ENCODE measurements around the gene KMT5B. TPM values are rescaled to one million over a fixed set of nuclear protein-coding genes. Genes with fewer than 3 reads are reported as not detected.

The KMT5B gene
- total RNA-seq, 2 donors from 2014 or later: 30.0 to 32.2 TPM

DNA sequence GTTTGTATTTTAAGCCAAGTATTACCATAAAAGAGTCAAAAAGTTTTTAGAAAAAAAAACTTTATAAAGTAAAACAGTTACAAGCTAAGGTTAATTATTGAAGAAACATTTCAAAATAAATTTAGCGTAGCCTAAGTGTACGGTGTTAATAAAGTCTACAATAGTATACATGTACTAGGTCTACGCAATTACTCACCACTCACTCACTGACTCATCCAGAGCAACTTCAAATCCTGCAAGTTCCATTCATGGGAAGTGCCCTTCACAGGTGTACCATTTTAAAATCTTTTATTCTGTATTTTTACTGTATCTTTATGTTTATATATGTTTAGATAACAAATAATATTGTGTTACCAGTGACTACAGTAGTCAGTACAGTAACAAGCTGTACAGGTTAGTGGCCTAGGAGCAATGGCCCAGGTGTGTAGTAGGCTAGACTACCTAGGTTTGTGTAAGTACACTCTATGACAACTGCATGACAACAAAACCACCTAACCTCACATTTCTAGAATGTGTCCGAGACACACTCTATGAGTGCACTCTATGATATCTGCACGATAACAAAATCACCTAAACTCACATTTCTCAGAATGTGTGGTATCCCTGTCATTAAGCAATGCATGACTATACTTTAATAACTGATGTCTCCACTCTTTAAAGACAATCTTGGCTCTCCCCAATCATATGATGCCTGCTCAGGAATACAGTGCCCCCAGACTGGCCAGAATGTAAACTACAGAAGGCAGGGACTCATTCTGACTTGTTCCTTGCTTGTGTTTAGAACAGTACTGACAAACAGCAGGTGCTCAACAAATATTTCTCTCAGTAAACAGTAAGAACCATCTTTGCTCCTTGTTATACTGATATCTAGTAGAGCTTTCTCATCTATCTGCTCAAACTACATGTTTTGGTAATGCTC is 21.2 kb downstream of the KMT5B start:
- WGBS, 2 donors: 66% methylated on average over 5 of the region's 5 CpGs
- H3K9me3 ChIP-seq: no peaks in the 10 kb centered on the region
- TF ChIP-seq, protein P1, sequence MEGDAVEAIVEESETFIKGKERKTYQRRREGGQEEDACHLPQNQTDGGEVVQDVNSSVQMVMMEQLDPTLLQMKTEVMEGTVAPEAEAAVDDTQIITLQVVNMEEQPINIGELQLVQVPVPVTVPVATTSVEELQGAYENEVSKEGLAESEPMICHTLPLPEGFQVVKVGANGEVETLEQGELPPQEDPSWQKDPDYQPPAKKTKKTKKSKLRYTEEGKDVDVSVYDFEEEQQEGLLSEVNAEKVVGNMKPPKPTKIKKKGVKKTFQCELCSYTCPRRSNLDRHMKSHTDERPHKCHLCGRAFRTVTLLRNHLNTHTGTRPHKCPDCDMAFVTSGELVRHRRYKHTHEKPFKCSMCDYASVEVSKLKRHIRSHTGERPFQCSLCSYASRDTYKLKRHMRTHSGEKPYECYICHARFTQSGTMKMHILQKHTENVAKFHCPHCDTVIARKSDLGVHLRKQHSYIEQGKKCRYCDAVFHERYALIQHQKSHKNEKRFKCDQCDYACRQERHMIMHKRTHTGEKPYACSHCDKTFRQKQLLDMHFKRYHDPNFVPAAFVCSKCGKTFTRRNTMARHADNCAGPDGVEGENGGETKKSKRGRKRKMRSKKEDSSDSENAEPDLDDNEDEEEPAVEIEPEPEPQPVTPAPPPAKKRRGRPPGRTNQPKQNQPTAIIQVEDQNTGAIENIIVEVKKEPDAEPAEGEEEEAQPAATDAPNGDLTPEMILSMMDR (IDR thresholded peaks at IDR 0.05): no peak
- TF ChIP-seq POLR2A (IDR thresholded peaks at IDR 0.05): no peak
- peaks cover 41% of the 10 kb centered on the region for H3K4me1 ChIP-seq
- DNase-seq (no peak), ATAC-seq (peak; percentile 40)
- intact Hi-C loops (cut with DNase I): no loop called here
- peak overlapping the region in 1 of 4 donors; percentile 32 for H3K27ac ChIP-seq
- H3K36me3 ChIP-seq (replicated peaks in 1 of 2; ENCODE audit: insufficient read depth in 1 of 2, low read depth in 2 of 2): no peaks in the 10 kb centered on the region
- no peak overlapping the region for H3K4me3 ChIP-seq
- H3K27me3 ChIP-seq: no peaks in the 10 kb centered on the region

DNA sequence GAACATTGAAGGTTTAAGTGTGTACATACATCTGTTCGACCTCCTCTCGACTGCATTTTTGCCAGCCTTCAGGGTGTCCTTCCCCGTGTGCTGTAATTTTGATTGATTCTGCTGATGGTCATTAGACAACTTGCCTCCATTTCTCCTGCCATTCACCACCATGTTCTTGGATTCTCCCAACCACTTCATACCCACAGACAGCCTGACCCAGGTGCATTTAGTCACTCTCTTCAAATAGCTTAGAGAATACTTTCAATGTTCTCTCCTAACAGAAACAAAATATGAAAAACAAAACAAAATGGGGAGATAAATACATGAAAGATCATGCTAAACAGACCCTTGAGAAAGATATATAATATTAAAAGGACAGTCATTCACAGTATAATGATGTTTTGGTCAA is 23.2 kb downstream of the KMT5B start:
- ATAC-seq: no peak
- peaks cover 26% of the 10 kb centered on the region for H3K4me1 ChIP-seq
- no peaks in the 10 kb centered on the region for H3K27me3 ChIP-seq
- WGBS, 2 donors: 55 to 71% methylated on average over 3 of the region's 3 CpGs
- intact Hi-C loops (cut with DNase I): no loop called here
- no peak for TF ChIP-seq POLR2A (IDR thresholded peaks at IDR 0.05)
- TF ChIP-seq, protein P1 (IDR thresholded peaks at IDR 0.05): no peak
- no peaks in the 10 kb centered on the region for H3K9me3 ChIP-seq
- no peak overlapping the region for H3K4me3 ChIP-seq
- DNase-seq: no peak
- peaks cover 0 to 4% of the 10 kb centered on the region in 2 donors for H3K36me3 ChIP-seq (replicated peaks in 1 of 2; ENCODE audit: insufficient read depth in 1 of 2, low read depth in 2 of 2)
- H3K27ac ChIP-seq: no peak overlapping the region

DNA sequence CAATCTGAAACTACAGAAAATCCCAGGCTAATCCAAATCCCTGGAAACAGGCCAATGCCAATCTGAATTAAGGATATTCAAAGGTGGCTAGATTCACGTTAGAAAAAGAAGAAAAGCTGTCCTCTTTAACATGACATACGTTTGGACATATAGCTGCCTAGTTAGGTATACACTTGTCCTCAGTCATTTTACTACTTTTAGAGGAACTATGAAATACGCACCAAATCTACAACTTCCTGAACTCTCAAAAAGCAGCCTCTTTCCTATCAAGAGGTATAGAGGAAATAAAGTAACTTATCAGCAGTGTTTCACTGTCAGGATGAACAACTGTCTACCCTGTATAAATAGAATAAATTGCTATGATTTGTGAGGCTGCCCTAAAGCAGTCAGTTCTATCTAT is 24.0 kb downstream of the KMT5B start:
- intact Hi-C loops (cut with DNase I): no loop called here
- Histone ChIP-seq H3K4me3 (no peak overlapping the region), H3K36me3 (replicated peaks in 1 of 2; ENCODE audit: insufficient read depth in 1 of 2, low read depth in 2 of 2) (peaks cover 0 to 9% of the 10 kb centered on the region in 2 donors), H3K9me3 (no peaks in the 10 kb centered on the region), H3K4me1 (peaks cover 26% of the 10 kb centered on the region), H3K27ac (no peak overlapping the region), H3K27me3 (no peaks in the 10 kb centered on the region)
- ATAC-seq (no peak), DNase-seq (no peak)
- TF ChIP-seq POLR2A (IDR thresholded peaks at IDR 0.05): no peak
- TF ChIP-seq, protein P1 (IDR thresholded peaks at IDR 0.05): no peak
- WGBS, 2 donors: 66 to 67% methylated on average over 3 of the region's 3 CpGs

DNA sequence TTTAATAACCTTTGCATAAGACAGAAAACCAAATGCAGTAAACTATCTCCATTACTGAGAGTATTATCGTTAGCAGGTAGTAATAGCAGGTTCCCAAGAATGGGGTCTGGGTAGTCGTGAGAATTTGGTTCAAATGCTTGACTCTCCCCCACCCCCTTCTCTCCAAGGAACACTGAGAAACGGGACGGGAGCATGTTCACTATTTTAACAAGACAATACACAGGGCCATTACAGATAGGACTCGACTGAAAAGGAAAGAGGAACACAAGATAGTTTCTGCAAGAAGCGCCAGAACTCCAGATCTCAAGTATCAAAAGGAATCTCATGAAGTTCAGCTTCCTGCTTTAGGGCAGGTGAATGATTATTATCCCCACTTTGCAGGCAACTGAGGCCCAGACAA is 27.0 kb downstream of the KMT5B start:
- intact Hi-C loops (cut with DNase I): no loop called here
- TF ChIP-seq, protein P1 (IDR thresholded peaks at IDR 0.05): no peak
- no peak for TF ChIP-seq POLR2A (IDR thresholded peaks at IDR 0.05)
- ATAC-seq (no peak), DNase-seq (no peak)
- H3K27ac ChIP-seq: no peak overlapping the region
- H3K9me3 ChIP-seq: no peaks in the 10 kb centered on the region
- peaks cover 0 to 17% of the 10 kb centered on the region in 2 donors for H3K36me3 ChIP-seq (replicated peaks in 1 of 2; ENCODE audit: insufficient read depth in 1 of 2, low read depth in 2 of 2)
- H3K4me3 ChIP-seq: no peak overlapping the region
- H3K4me1 ChIP-seq: peaks cover 2% of the 10 kb centered on the region
- H3K27me3 ChIP-seq: no peaks in the 10 kb centered on the region
- 74 to 84% methylated on average over 6 of the region's 6 CpGs for WGBS, 2 donors

All from body of pancreas (tissue), 4 donors.